K562 (cell line): ENCODE data around the gene UTS2R. TPM values are rescaled to one million over a fixed set of nuclear protein-coding genes. Genes with fewer than 3 reads are reported as not detected.

Experiments used
- ATAC-seq: fragments of 200-7000 bp; cut with Tn5 transposase; 3 replicates; pipeline ENCODE4 v1.9.1; 2020; ENCODE audit warnings: moderate library complexity
- BruUV-seq: library from RNA; stranded (reverse); fragments of 400-500 nt; replicated peaks from 2 replicates; lab custom pipeline; 2021; lab: Mats Ljungman, UMichigan
- CTCF ChIA-PET: fragments of 300-600 bp; formaldehyde crosslinking; extraction: SDS; loops from one replicate; lab custom pipeline; 2021; ENCODE audit warnings: low intra/inter-chr PET ratio; lab: Yijun Ruan, JAX
- POLR2A ChIA-PET: fragments of 300-600, 350-650 bp; sonication (Branson Sonifier 250); formaldehyde crosslinking; extraction: SDS; loops from one replicate; lab custom pipeline; 2021; ENCODE audit warnings: antibody characterized with exemption, inconsistent platforms; lab: Yijun Ruan, JAX
- DNase-seq, 4 experiments: peaks; one replicate each; pipeline versions ENCODE4 v3.0.0 to v3.0.0-alpha.2; 2011 to 2018; ENCODE audit warnings: low spot score in 3 of 4, mixed read lengths in 3 of 4; ENCODE audit errors: extremely low read depth in 1 of 4
- FAIRE-seq: peaks from 2 replicates; lab custom pipeline; 2011; peaks lifted over from hg19 to GRCh38; lab: Jason Lieb, UNC
- H2AFZ ChIP-seq: 2 replicates; pipeline ENCODE4 v1.6.0; 2011; ENCODE audit warnings: low read depth, low read length, control low read depth, inconsistent platforms
- H3K27ac ChIP-seq: fragments of 200-600 bp; 3 replicates; pipeline ENCODE4 v1.8.0; 2011; ENCODE audit warnings: low read depth, mild to moderate bottlenecking, control low read depth, inconsistent platforms, low read length, moderate library complexity, mixed read lengths; ENCODE audit errors: extremely low read depth
- H3K27me3 ChIP-seq, 2 experiments: fragments of 300-600 bp in 1 of 2; 2 replicates in 1 of 2; 3 replicates in 1 of 2; pipeline versions ENCODE4 v1.6.0 to v1.8.0; 2011; ENCODE audit warnings: inconsistent platforms in 2 of 2, low read length in 2 of 2, mild to moderate bottlenecking in 1 of 2, mixed read lengths in 1 of 2, moderate library complexity in 1 of 2; ENCODE audit not compliant: control insufficient read depth in 2 of 2, insufficient read depth in 2 of 2
- H3K36me3 ChIP-seq: fragments of 300-600 bp; 3 replicates; pipeline ENCODE4 v1.8.0; 2011; ENCODE audit warnings: mild to moderate bottlenecking, low read length, inconsistent platforms; ENCODE audit not compliant: control insufficient read depth, insufficient read depth
- H3K4me1 ChIP-seq, 2 experiments: fragments of 200-600 bp in 1 of 2; replicated peaks in 1 of 2; 2 replicates in 1 of 2; 3 replicates in 1 of 2; pipeline versions ENCODE4 v1.5.1 to v1.8.0; 2011; ENCODE audit warnings: inconsistent platforms in 2 of 2, low read length in 2 of 2, mild to moderate bottlenecking in 1 of 2, mixed read lengths in 1 of 2, moderate library complexity in 1 of 2; ENCODE audit not compliant: control insufficient read depth in 2 of 2, insufficient read depth in 2 of 2
- H3K4me2 ChIP-seq: 2 replicates; pipeline ENCODE4 v1.6.1; 2011; ENCODE audit warnings: low read length, control low read depth, inconsistent platforms, mixed read lengths; ENCODE audit not compliant: insufficient read depth
- H3K4me3 ChIP-seq: fragments of 200-600 bp; sonication (generic), shearing (Covaris generic); 2 replicates; pipeline ENCODE4 v1.5.1; 2016; ENCODE audit warnings: control low read depth, inconsistent platforms
- H3K79me2 ChIP-seq: fragments of 200-600 bp; 3 replicates; pipeline ENCODE4 v1.8.0; 2011; ENCODE audit warnings: low read length, inconsistent platforms; ENCODE audit not compliant: control insufficient read depth, insufficient read depth
- H3K9ac ChIP-seq, 2 experiments: 2 replicates each; pipeline versions ENCODE4 v1.6.0 to v1.6.1; 2011; ENCODE audit warnings: low read depth in 2 of 2, low read length in 2 of 2, control low read depth in 1 of 2, inconsistent platforms in 1 of 2, mild to moderate bottlenecking in 1 of 2, mixed read lengths in 1 of 2; ENCODE audit not compliant: insufficient read depth in 1 of 2
- H3K9me1 ChIP-seq: one replicate; pipeline ENCODE4 v1.6.0; 2011; ENCODE audit warnings: inconsistent platforms, mild to moderate bottlenecking, low read length, moderate library complexity; ENCODE audit not compliant: control insufficient read depth, insufficient read depth
- H3K9me3 ChIP-seq: replicated peaks from 2 replicates; pipeline ENCODE4 v1.5.1; 2011; ENCODE audit warnings: low read depth, low read length, inconsistent platforms; ENCODE audit not compliant: control insufficient read depth, insufficient read depth
- H4K20me1 ChIP-seq: replicated peaks from 2 replicates; pipeline ENCODE4 v1.6.1; 2011; ENCODE audit warnings: low read length, inconsistent platforms, mixed read lengths; ENCODE audit not compliant: control insufficient read depth, insufficient read depth
- CREM ChIP-seq: IDR thresholded peaks from 2 replicates; pipeline ENCODE4 v1.6.1; 2014; ENCODE audit warnings: antibody characterized with exemption, low read depth
- HNRNPL ChIP-seq: fragments of 200-400 bp; formaldehyde crosslinking; IDR thresholded peaks from 2 replicates; pipeline ENCODE4 v1.6.1; 2017; ENCODE audit warnings: low read depth, mild to moderate bottlenecking, low read length
- MBD1 ChIP-seq: fragments of 250-450 bp; sonication (Bioruptor Pico); IDR thresholded peaks from 2 replicates; pipeline ENCODE4 v1.8.0; 2022; ENCODE audit warnings: inconsistent platforms
- MLLT1 ChIP-seq, 2 experiments: fragments of 450-650 bp; IDR thresholded peaks; 2 replicates each; pipeline ENCODE4 v1.6.1; 2016
- PKNOX1 ChIP-seq: fragments of 450-650 bp; IDR thresholded peaks from 2 replicates; pipeline ENCODE4 v1.6.1; 2016
- TBP ChIP-seq: optimal IDR thresholded peaks from 2 replicates; pipeline ENCODE3; 2011; ENCODE audit warnings: low read depth, low read length, improper control_type of control experiment
- ZNF407 ChIP-seq: fragments of 450-650 bp; IDR thresholded peaks from 2 replicates; pipeline ENCODE4 v1.6.1; 2016; ENCODE audit warnings: low read depth
- WGBS: fragments of 100-300 bp; shearing (Covaris generic); methylation state at CpG from one replicate; pipeline ENCODE4 v1.1.6; 2016; ENCODE audit warnings: low coverage, mixed read lengths; ENCODE audit not compliant: insufficient coverage; ENCODE audit errors: missing lambda C conversion rate; 5-methylcytosine and 5-hydroxymethylcytosine counted together
- in situ Hi-C: fragments of 300-500 bp; cut with MboI; formaldehyde crosslinking; loops from 4 replicates; pipeline ENCODE4 v1.15.0; 2018; ENCODE audit warnings: inconsistent platforms, mixed read lengths
- intact Hi-C: fragments of 100-400 bp; cut with micrococcal nuclease; formaldehyde crosslinking; loops from 2 replicates; pipeline ENCODE4 v1.14.2; 2022
- polyA plus RNA-seq, 8 experiments: library from polyadenylated mRNA; depleted of rRNA in 4 of 8; stranded (reverse) in 5 of 8; unstranded in 3 of 8; fragments of >200 nt; fragmentation: Nextera tagmentation in 2 of 8; fragmentation: Illumina TruSeq in 1 of 8; extraction: Ambion mirVana in 2 of 8; extraction: Trizol in 1 of 8; gene quantifications; 2 replicates each; pipeline versions ENCODE4 v1.2.1 to v1.2.3, GENCODE V29; 2011 to 2014; ENCODE audit warnings: inconsistent platforms in 1 of 8, missing spikeins in 1 of 8
- total RNA-seq, 7 experiments: library from RNA; depleted of rRNA in 6 of 7; stranded (reverse); fragments of >200 nt in 6 of 7; fragmentation: Illumina TruSeq in 2 of 7; extraction: Trizol in 2 of 7; gene quantifications; 2 replicates each; pipeline versions ENCODE4 v1.2.1 to v1.2.3, GENCODE V29; 2011 to 2021; ENCODE audit warnings: low replicate concordance in 1 of 7

The UTS2R gene
- total and polyA plus RNA-seq, 9 of the 15 experiments (the other 6 are each of a cell fraction or from before 2014, with no cell fraction given): 0.22 TPM; not detected in 8

- H4K20me1 ChIP-seq: peaks cover 15% of the 10 kb centered on the region
- in situ Hi-C loops: no loop called here
- no peak for TF ChIP-seq PKNOX1
- no peak for TF ChIP-seq MBD1 (CRISPR knock-in tag)
- TF ChIP-seq ZNF407: no peak
- TF ChIP-seq TBP: peak; percentile 72
- TF ChIP-seq CREM: peak; percentile 79
- no peak for TF ChIP-seq HNRNPL
- peak in 1 of 2 experiments; percentile 98; a peak in 2 of 4 replicates for TF ChIP-seq MLLT1 (IDR thresholded peaks at IDR 0.05)
Observed at GRCh38 chr17:82418001-82418986, 46.7 kb downstream of the UTS2R start, which contains the start of the genes HEXD and OGFOD3. HEXD (plus strand) TSS chr17:82418347; CDS start chr17:82419800, 1,453 bp downstream. OGFOD3 (minus strand) TSS chr17:82418586; CDS start chr17:82418485, 101 bp downstream.

More at GRCh38 chr17:82418001-82418986, 46.7 kb downstream of the UTS2R start, which contains the start of the genes HEXD and OGFOD3:
- peak within 1 kb of the TSS; percentile 92 for H3K27ac ChIP-seq
- under 1% methylated on average over 55 of the region's 108 CpGs for WGBS
- no peak for FAIRE-seq
- no peaks in the 10 kb centered on the region for H3K9me3 ChIP-seq
- H3K4me2 ChIP-seq: peak within 1 kb of the TSS; percentile 97
- DNase-seq: peak; percentile 91 to 100 (median 100)
- peak within 1 kb of the TSS; percentile 100 for H2AFZ ChIP-seq
- peaks cover 25% of the 10 kb centered on the region for H3K79me2 ChIP-seq
- H3K27me3 ChIP-seq: no peaks in the 10 kb centered on the region
- ChIA-PET POLR2A (interaction anchor here (0.6 to 1.1 kb wide), 4 partner anchors 30 to 538 kb away, joined by 4 read pairs; no protein-coding TSS in a partner anchor), CTCF (no interaction called here)
- H3K4me3 ChIP-seq: peak within 1 kb of the TSS; percentile 90
- peaks cover 8 to 19% of the 10 kb centered on the region in 2 experiments for H3K4me1 ChIP-seq
- peak; percentile 85 for ATAC-seq
- peaks cover 12% of the 10 kb centered on the region; the same call in 2 of the 3 replicates for H3K36me3 ChIP-seq
- H3K9ac ChIP-seq: peak within 1 kb of the TSS; percentile 83 to 96
- no TSS peak for BruUV-seq
- H3K9me1 ChIP-seq: no peaks in the 10 kb centered on the region
- intact Hi-C loops: loop anchor here (1.0 to 10.0 kb wide), 2 partner anchors 76 to 137 kb away; no protein-coding TSS in a partner anchor
